HG03442 (cell line): Measurements from ENCODE around the gene FBXL19.

Source experiments
- ATAC-seq: cut with Tn5 transposase; IDR thresholded peaks from one replicate; pipeline ENCODE4 v1.9.1; 2021; ENCODE audit warnings: mild to moderate bottlenecking, moderate library complexity; ENCODE audit not compliant: unreplicated experiment

FBXL19 gene

DNA sequence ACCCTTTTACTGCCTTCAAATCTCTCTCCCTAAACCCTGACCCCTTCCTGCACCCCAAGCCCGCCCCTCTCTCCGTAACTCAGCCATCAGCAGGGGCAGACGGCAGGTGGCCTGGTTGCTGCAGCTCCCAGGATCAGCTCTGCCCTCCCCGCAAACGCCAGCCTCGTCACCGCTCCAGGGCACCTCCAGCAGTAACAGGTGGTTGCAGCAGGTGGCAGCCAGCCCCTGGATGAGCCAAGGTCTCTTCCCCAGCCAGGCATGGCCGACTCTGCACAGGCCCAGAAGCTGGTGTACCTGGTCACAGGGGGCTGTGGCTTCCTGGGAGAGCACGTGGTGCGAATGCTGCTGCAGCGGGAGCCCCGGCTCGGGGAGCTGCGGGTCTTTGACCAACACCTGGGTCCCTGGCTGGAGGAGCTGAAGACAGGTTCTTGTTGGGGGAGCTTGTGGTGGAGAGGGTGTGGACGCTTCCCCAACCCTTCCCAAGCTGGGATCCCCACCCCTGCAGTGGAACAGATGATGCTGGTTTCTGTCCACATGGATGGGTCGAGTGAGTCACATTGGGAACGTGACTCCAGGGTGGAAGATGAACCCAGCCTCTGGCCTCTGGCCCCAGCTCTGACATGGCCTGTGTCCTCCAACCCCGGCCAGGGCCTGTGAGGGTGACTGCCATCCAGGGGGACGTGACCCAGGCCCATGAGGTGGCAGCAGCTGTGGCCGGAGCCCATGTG is 62.2 kb downstream of the FBXL19 start:
- ATAC-seq, result no peak

DNA sequence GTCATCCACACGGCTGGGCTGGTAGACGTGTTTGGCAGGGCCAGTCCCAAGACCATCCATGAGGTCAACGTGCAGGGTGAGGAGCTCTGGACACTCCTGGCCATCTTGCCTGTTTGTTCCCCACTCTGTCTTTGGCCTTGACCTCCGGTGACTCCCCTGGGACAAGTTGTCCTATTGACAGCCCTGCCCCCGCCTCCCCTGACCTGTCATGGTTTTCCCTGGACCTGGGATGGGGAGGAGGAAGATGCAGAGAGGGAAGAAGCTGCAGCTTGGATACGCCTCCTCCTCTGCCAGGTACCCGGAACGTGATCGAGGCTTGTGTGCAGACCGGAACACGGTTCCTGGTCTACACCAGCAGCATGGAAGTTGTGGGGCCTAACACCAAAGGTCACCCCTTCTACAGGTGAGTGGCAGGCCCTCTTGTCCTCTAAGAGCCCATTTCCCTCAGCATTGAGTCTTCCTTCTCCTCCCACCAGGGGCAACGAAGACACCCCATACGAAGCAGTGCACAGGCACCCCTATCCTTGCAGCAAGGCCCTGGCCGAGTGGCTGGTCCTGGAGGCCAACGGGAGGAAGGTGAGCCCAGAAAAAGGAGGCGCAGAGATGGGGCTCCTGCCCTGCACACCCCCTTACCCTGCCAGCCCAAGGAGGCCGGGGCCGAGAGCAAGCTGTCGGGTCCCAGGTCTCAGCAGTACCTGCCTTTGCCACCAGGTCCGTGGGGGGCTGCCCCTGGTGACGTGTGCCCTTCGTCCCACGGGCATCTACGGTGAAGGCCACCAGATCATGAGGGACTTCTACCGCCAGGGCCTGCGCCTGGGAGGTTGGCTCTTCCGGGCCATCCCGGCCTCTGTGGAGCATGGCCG is 63.0 kb downstream of the FBXL19 start:
- no peak for ATAC-seq

DNA sequence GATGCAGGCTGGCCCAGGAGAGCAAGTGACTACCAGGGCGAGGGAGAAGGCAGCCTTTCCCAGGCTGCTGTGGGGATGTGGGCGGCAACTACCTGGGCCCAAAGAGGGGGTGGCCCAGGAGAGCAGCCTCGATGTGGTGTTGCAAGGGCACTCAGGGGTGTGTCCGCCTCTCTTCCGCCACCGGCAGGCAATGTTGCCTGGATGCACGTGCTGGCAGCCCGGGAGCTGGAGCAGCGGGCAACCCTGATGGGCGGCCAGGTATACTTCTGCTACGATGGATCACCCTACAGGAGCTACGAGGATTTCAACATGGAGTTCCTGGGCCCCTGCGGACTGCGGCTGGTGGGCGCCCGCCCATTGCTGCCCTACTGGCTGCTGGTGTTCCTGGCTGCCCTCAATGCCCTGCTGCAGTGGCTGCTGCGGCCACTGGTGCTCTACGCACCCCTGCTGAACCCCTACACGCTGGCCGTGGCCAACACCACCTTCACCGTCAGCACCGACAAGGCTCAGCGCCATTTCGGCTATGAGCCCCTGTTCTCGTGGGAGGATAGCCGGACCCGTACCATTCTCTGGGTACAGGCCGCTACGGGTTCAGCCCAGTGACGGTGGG is 64.3 kb downstream of the FBXL19 start:
- no peak for ATAC-seq

GRCh38 chr16:30989469-30990047 is 66.2 kb downstream of the FBXL19 start:
- ATAC-seq, result no peak

DNA sequence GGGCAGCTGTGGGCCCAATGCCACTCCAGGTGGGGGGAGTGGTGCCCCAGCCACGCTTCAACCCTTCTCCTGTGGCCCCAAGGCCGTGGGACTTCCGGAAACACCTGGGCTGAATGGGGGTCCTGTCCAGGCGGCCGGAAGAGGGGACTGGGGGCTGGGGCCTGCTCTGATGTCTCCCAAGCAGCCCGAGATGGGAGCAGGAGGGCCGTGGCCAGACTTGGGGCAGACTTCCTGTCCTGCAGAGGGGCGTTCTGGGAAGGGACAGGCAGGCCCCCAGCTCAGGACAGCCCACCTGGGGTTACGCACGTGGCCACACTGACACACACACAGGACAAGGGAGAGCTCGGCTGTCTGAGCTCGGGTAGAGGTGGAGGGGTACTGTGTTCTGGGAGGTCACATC is 66.7 kb downstream of the FBXL19 start:
- ATAC-seq, result no peak

DNA sequence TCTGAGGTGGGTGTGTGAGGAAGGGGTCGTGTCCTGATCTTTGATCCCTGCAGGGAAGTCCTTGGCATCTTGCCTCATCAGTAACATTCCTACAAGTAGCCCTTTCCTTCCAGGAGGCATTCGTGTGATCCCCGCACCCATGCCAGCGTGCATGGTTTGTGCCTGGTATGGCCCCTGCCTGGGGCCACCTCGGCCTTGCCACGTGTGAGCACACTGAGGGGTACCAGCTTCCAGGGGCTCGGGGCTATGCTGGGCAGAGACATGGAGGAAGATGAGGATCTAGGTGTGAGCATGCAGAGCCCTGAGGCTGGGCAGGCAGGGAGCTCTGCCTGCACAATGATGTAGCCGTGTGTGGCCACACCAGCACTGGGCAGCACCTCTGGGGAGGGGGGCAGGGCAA is 67.7 kb downstream of the FBXL19 start:
- no peak for ATAC-seq

DNA sequence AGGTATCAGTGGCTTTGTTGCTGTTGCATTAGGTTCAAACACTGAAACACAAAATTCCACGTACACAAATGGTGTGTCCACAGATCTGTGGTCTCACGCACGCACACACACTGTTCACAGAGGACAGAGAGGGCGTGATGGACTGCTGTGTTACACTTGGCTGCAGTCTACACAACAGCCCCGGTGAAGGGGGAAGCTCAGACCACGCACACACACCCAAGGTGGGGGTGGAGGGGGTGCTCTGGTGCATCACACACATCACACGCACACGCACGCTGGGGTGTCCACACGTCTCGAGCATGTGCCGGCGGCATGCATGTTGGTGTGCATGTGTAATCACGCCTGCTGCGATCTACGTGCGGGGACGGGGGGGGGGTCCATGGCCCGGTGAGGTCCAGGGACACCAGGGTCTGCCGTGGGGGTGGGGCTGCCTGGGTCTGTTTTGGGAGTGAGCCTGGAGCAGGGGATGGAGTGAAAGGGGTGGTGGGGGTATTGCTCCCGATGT is 69.0 kb downstream of the FBXL19 start:
- no peak for ATAC-seq

GRCh38 chr16:30992931-30993816 is 69.8 kb downstream of the FBXL19 start:
- ATAC-seq, result no peak

GRCh38 chr16:30995927-30996323 is 72.6 kb downstream of the FBXL19 start:
- no peak for ATAC-seq

DNA sequence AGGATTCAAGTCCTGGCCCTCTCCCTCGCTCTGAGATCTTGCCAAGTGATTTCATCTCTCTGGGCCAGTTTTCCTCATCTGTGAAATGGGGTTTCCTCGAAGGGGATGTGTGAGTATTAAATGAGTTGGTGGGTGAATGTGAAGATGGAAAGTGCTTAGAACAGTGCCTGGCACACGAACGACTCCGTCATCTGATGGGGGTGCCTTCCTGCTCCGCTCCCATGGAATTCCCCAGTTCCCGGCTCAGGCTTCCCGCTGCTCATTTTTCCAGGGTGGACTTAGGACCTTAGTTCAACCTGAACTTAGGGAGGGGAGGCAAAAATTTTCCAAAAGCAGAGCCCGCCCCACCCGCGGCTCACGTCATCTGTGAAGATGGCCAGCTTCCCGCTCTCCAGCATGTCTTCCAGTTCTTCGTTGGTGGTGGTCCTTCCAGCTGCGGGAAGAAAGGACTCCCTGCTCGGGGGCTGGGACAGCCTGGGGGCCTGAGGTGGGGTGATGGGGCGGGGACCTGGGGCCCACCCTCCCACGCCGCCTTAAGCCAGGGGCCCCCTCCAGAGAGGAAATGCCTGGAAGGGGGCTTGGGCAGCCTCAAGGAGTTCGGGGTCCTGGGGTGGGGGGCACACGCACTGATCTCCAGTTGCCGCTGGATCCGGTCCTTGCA is 73.1 kb downstream of the FBXL19 start:
- peak; percentile 5 for ATAC-seq

GRCh38 chr16:30996985-30997724 is 73.8 kb downstream of the FBXL19 start:
- ATAC-seq, result peak; percentile 66

GRCh38 chr16:30997725-30998711 is 74.6 kb downstream of the FBXL19 start:
- no peak for ATAC-seq
